Vagina (tissue), 2 donors: ENCODE data around the gene USP21.

Experiments used
- CTCF ChIP-seq, 3 experiments: fragments of 450-650 bp in 2 of 3; fragments of 200-600 bp in 1 of 3; sonication (generic) in 1 of 3; IDR thresholded peaks; one replicate each; pipeline ENCODE4 v1.5.1; 2017 to 2019; ENCODE audit warnings: antibody characterized with exemption in 3 of 3, mild to moderate bottlenecking in 2 of 3, moderate library complexity in 2 of 3
- POLR2AphosphoS5 ChIP-seq, 2 donors: sonication (generic); formaldehyde crosslinking; IDR thresholded peaks; one replicate each; pipeline ENCODE4 v1.9.0; 2017; ENCODE audit warnings: antibody characterized with exemption in 2 of 2, mild to moderate bottlenecking in 2 of 2, low read depth in 1 of 2; ENCODE audit not compliant: insufficient read depth in 1 of 2

GRCh38 chr1:161137881-161138280 lies 21.4 kb upstream of the USP21 start:
- TF ChIP-seq POLR2AphosphoS5 (IDR thresholded peaks at IDR 0.05; ENCODE audit: insufficient read depth in 1 of 2, low read depth in 1 of 2): no peak
- no peak for TF ChIP-seq CTCF (IDR thresholded peaks at IDR 0.05)
